Rectal smooth muscle tissue (tissue), 1 donor: ENCODE results near the gene VTA1.
"Not testable (repeated sequence)": the region's sequence is repeated elsewhere in the genome, so short reads cannot be mapped to it uniquely, and the experiment has no call there.

Experiments used
- H3K27ac ChIP-seq: one replicate; pipeline ENCODE4 v1.7.0; 2013; ENCODE audit warnings: low read depth, low read length, inconsistent platforms
- H3K27me3 ChIP-seq: one replicate; pipeline ENCODE4 v1.7.0; 2013; ENCODE audit warnings: low read length; ENCODE audit not compliant: control insufficient read depth, insufficient read depth
- H3K36me3 ChIP-seq: one replicate; pipeline ENCODE4 v1.7.0; 2013; ENCODE audit warnings: low read length; ENCODE audit not compliant: control insufficient read depth, insufficient read depth
- H3K4me1 ChIP-seq: one replicate; pipeline ENCODE4 v1.7.0; 2013; ENCODE audit warnings: low read length; ENCODE audit not compliant: control insufficient read depth, insufficient read depth
- H3K4me3 ChIP-seq: one replicate; pipeline ENCODE4 v1.7.0; 2013; ENCODE audit warnings: low read length
- H3K9ac ChIP-seq: one replicate; pipeline ENCODE4 v1.7.0; 2013; ENCODE audit warnings: low read length

The VTA1 gene

GRCh38 chr6:142152746-142153145 is 5.7 kb downstream of the VTA1 start:
- Histone ChIP-seq H3K27ac (no peak overlapping the region), H3K4me3 (no peak overlapping the region), H3K36me3 (no peaks in the 10 kb centered on the region), H3K4me1 (peaks cover 9% of the 10 kb centered on the region), H3K27me3 (no peaks in the 10 kb centered on the region), H3K9ac (no peak overlapping the region)

- Histone ChIP-seq H3K9ac (no peak overlapping the region), H3K4me1 (peaks cover 4% of the 10 kb centered on the region), H3K4me3 (no peak overlapping the region), H3K36me3 (no peaks in the 10 kb centered on the region), H3K27me3 (no peaks in the 10 kb centered on the region), H3K27ac (no peak overlapping the region)
These were observed 6.1 kb downstream of the VTA1 start for GRCh38 chr6:142153196-142153595.

GRCh38 chr6:142154336-142154735 is 7.3 kb downstream of the VTA1 start:
- no peak overlapping the region for H3K27ac ChIP-seq
- no peaks in the 10 kb centered on the region for H3K27me3 ChIP-seq
- H3K9ac ChIP-seq: no peak overlapping the region
- H3K36me3 ChIP-seq: no peaks in the 10 kb centered on the region
- H3K4me1 ChIP-seq: no peaks in the 10 kb centered on the region
- no peak overlapping the region for H3K4me3 ChIP-seq

- Histone ChIP-seq H3K4me1 (no peaks in the 10 kb centered on the region), H3K36me3 (no peaks in the 10 kb centered on the region), H3K9ac (no peak overlapping the region), H3K27ac (no peak overlapping the region), H3K4me3 (no peak overlapping the region), H3K27me3 (no peaks in the 10 kb centered on the region)
These were observed 8.0 kb downstream of the VTA1 start for GRCh38 chr6:142155091-142155490.

- H3K4me1 ChIP-seq: no peaks in the 10 kb centered on the region
- no peak overlapping the region for H3K27ac ChIP-seq
- no peak overlapping the region for H3K9ac ChIP-seq
- no peaks in the 10 kb centered on the region for H3K27me3 ChIP-seq
- H3K4me3 ChIP-seq: no peak overlapping the region
- H3K36me3 ChIP-seq: no peaks in the 10 kb centered on the region
These were observed 9.1 kb downstream of the VTA1 start for GRCh38 chr6:142155895-142156757.

GRCh38 chr6:142156758-142157068 is 9.7 kb downstream of the VTA1 start:
- H3K36me3 ChIP-seq, H3K27me3 ChIP-seq, H3K4me1 ChIP-seq: not testable (repeated sequence)

DNA sequence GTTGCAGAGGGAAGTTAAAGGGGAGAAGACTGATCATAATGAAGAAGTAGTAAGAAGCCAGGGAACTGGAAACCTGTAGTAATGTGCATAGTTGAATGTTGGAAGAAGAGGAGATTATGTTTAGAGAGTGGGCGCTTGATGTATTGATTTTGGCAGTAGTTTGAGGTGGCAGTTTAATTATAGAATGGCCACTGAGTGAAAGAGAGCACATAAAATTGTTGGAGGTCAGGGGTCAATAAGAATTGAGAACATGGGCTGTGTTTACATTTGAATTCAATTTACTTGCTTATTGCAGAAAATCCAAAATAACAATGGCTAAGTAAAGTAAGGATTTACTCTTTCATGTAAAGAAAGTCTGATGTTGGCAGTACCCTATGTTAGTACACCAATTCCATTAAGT is 15.7 kb downstream of the VTA1 start:
- no peak overlapping the region for H3K4me3 ChIP-seq

More at GRCh38 chr6:142156758-142157068, 9.7 kb downstream of the VTA1 start:
- not testable (repeated sequence) for H3K27ac ChIP-seq, H3K4me3 ChIP-seq, H3K9ac ChIP-seq

DNA sequence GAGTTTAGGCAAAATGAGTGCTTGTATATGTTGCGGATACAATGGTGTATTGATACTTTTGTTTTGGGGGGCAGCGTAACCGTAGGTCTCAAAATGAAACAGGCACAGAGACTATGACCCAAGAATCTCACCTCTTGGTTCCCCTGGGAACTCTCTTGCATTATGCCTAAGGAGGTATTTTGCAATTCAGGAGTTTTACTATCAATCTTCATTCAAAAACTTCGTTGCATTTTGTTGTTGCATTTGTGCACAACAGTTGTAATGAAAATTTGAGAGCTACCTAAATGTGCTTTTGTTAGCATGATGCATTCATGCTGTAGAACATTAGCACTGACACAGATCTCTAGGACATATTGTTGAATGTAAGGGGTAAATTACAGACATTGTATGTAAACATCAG is 18.2 kb downstream of the VTA1 start:
- Histone ChIP-seq H3K9ac (no peak overlapping the region), H3K4me1 (no peaks in the 10 kb centered on the region), H3K27ac (no peak overlapping the region), H3K4me3 (no peak overlapping the region), H3K27me3 (no peaks in the 10 kb centered on the region), H3K36me3 (peaks cover 3% of the 10 kb centered on the region)

More for the DNA sequence above, 15.7 kb downstream of the VTA1 start:
- Histone ChIP-seq H3K27me3 (no peaks in the 10 kb centered on the region), H3K27ac (no peak overlapping the region), H3K4me1 (no peaks in the 10 kb centered on the region), H3K36me3 (peaks cover 3% of the 10 kb centered on the region), H3K9ac (no peak overlapping the region)

DNA sequence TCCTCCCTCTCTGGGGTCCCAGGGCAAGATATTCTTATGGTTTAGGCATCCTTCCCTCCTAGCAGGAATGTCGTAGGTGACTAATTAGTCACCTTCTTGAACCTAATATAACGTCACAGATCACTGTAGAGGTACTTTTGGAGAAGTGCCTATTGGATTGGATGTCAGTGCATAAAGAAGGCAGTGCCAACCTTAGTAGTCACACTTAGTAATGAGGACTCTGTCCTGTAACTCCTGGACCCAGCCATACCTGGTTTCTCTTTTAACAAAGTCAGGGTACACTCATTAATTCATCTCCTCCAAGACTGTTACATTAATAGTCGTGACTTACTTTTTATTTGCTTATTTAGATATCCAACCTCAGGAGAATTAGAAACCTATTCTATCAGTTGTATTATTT is 20.0 kb downstream of the VTA1 start:
- peaks cover 3% of the 10 kb centered on the region for H3K36me3 ChIP-seq
- no peaks in the 10 kb centered on the region for H3K4me1 ChIP-seq
- H3K9ac ChIP-seq: no peak overlapping the region
- no peaks in the 10 kb centered on the region for H3K27me3 ChIP-seq
- no peak overlapping the region for H3K27ac ChIP-seq
- H3K4me3 ChIP-seq: no peak overlapping the region

DNA sequence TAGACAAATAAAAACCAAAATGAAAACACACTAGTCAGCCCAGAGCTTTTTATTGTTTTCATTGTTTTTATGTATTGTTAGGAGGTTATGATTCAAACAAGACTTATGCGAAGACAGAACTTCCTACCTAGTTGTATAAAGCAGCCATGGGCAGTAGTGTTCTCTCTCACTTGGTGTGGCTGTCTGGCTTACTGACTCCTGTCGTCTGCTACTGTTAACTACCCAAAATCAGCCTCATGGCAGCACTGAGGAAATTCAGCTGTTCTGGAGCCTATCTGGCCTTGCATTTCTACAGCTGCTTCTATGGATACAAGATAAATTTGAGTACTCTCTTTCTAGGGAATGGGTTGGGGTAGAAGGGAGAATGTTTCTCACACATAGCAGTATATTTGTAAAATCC is 20.4 kb downstream of the VTA1 start:
- Histone ChIP-seq H3K9ac (no peak overlapping the region), H3K27ac (no peak overlapping the region), H3K4me1 (no peaks in the 10 kb centered on the region), H3K27me3 (no peaks in the 10 kb centered on the region), H3K4me3 (no peak overlapping the region), H3K36me3 (peaks cover 3% of the 10 kb centered on the region)

DNA sequence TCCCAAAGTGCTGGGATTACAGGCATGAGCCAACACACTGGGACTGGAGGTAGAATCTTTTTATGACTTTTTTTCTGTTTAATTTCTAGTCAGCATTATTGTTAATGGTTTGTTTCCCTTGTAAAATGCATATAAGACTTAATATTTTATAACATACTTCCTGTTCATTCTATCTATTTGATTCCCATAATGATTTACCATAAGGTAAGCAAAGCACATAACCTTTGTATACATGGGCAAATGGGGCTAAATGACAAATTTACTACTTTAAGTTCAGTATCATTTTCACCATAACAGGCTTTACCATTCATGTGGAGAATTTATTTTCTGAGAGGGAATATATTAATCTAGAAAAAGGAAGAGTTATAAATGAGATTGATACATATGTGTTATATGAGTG is 24.3 kb downstream of the VTA1 start:
- H3K4me3 ChIP-seq: no peak overlapping the region
- H3K9ac ChIP-seq: no peak overlapping the region
- no peak overlapping the region for H3K27ac ChIP-seq
- peaks cover 6% of the 10 kb centered on the region for H3K36me3 ChIP-seq
- no peaks in the 10 kb centered on the region for H3K27me3 ChIP-seq
- H3K4me1 ChIP-seq: no peaks in the 10 kb centered on the region

DNA sequence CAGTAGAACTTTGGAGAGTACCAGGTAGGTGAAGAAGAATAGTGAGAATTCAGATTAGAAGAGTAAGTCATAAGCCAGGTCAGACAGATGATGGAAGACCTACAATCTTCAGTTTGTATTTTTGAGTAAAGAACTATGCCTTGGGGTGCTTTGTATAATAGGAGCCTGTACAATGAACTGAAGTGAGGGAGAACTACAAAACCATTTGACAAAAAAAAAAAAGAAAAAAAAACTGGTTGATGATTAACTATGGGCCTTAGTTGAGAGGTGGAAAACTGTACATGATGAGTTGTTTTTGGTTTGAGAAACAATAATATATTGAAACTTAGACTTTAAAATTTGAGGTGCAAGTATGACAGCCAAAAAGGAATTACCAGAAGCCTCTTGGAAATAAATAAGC is 25.7 kb downstream of the VTA1 start:
- Histone ChIP-seq H3K9ac (no peak overlapping the region), H3K27ac (no peak overlapping the region), H3K27me3 (no peaks in the 10 kb centered on the region), H3K4me3 (no peak overlapping the region), H3K4me1 (no peaks in the 10 kb centered on the region), H3K36me3 (peaks cover 2% of the 10 kb centered on the region)

GRCh38 chr6:142173980-142174379 is 26.9 kb downstream of the VTA1 start:
- H3K4me3 ChIP-seq: no peak overlapping the region
- no peaks in the 10 kb centered on the region for H3K27me3 ChIP-seq
- no peaks in the 10 kb centered on the region for H3K4me1 ChIP-seq
- H3K27ac ChIP-seq: no peak overlapping the region
- H3K36me3 ChIP-seq: peaks cover 2% of the 10 kb centered on the region
- H3K9ac ChIP-seq: no peak overlapping the region
